Caco-2 (cell line): ENCODE measurements around the gene SRGAP3. TPM values are rescaled to one million over a fixed set of nuclear protein-coding genes. Genes with fewer than 3 reads are reported as not detected.

Experiments
- BruUV-seq: library from RNA; stranded (reverse); fragments of 400-500 nt; replicated peaks from 2 replicates; lab custom pipeline; 2021; lab: Mats Ljungman, UMichigan
- CTCF ChIA-PET: fragments of 300-600 bp; sonication (Branson Sonifier 250); formaldehyde crosslinking; loops from one replicate; lab custom pipeline; 2022; ENCODE audit warnings: antibody characterized with exemption; lab: Charles Lee
- POLR2A ChIA-PET: fragments of 300-600 bp; sonication (Branson Sonifier 250); formaldehyde crosslinking; loops from one replicate; lab custom pipeline; 2022; ENCODE audit warnings: antibody characterized with exemption; lab: Charles Lee
- DNase-seq, 2 experiments: peaks; one replicate each; pipeline versions ENCODE4 v3.0.0 to v3.0.0-alpha.2; 2020 to 2022
- H3K27me3 ChIP-seq: replicated peaks from 2 replicates; pipeline ENCODE4 v1.6.0; 2011; ENCODE audit warnings: low read length; ENCODE audit not compliant: control insufficient read depth, insufficient read depth
- H3K36me3 ChIP-seq: 2 replicates; pipeline ENCODE4 v1.5.1; 2011; ENCODE audit warnings: low read length; ENCODE audit not compliant: control insufficient read depth, insufficient read depth
- H3K4me1 ChIP-seq: fragments of 250-450 bp; sonication (Bioruptor Pico); 2 replicates; pipeline ENCODE4 v1.5.1; 2020; ENCODE audit warnings: mild to moderate bottlenecking
- H3K4me3 ChIP-seq: 2 replicates; pipeline ENCODE4 v1.5.1; 2011; ENCODE audit warnings: low read depth, mild to moderate bottlenecking, control low read depth, low read length
- H3K9me3 ChIP-seq: fragments of 250-450 bp; sonication (Bioruptor Pico); 2 replicates; pipeline ENCODE4 v1.5.1; 2020; ENCODE audit warnings: mild to moderate bottlenecking, moderate library complexity
- H3K27ac Mint-ChIP-seq: one replicate; pipeline ENCODE4 v1.8.0; 2022; ENCODE audit warnings: mixed read lengths; ENCODE audit not compliant: unreplicated experiment
- H3K27me3 Mint-ChIP-seq: one replicate; pipeline ENCODE4 v1.8.0; 2022; ENCODE audit warnings: mixed read lengths; ENCODE audit not compliant: insufficient read depth, unreplicated experiment
- H3K36me3 Mint-ChIP-seq: one replicate; pipeline ENCODE4 v1.8.0; 2022; ENCODE audit warnings: mild to moderate bottlenecking, mixed read lengths; ENCODE audit not compliant: insufficient read depth, unreplicated experiment
- H3K4me1 Mint-ChIP-seq: one replicate; pipeline ENCODE4 v1.8.0; 2022; ENCODE audit warnings: low read depth, mixed read lengths; ENCODE audit not compliant: unreplicated experiment
- H3K4me3 Mint-ChIP-seq: one replicate; pipeline ENCODE4 v1.8.0; 2022; ENCODE audit warnings: mild to moderate bottlenecking, moderate library complexity, mixed read lengths; ENCODE audit not compliant: unreplicated experiment
- H3K9me3 Mint-ChIP-seq: one replicate; pipeline ENCODE4 v1.8.0; 2022; ENCODE audit warnings: mixed read lengths; ENCODE audit not compliant: unreplicated experiment
- intact Hi-C: fragments of 100-400 bp; cut with micrococcal nuclease; formaldehyde crosslinking; loops from one replicate; pipeline ENCODE4 v1.10.0; 2022; ENCODE audit not compliant: unreplicated experiment
- total RNA-seq: library from RNA; stranded (reverse); gene quantifications from 2 replicates; pipeline ENCODE4 v1.2.3, GENCODE V29; 2022
- TF ChIP-seq, protein P1 (sequence below), 2 experiments: fragments of 200-600 bp in 1 of 2; IDR thresholded peaks; 1 replicate in 1 of 2; 2 replicates in 1 of 2; pipeline versions ENCODE4 v1.5.1 to v1.8.0; 2011 to 2022; ENCODE audit warnings: antibody characterized with exemption in 1 of 2, control low read depth in 1 of 2, inconsistent platforms in 1 of 2, low read depth in 1 of 2, low read length in 1 of 2, mild to moderate bottlenecking in 1 of 2, moderate library complexity in 1 of 2; ENCODE audit not compliant: insufficient read depth in 1 of 2, severe bottlenecking in 1 of 2, unreplicated experiment in 1 of 2

The SRGAP3 gene
- total RNA-seq, 1 experiment from 2014 or later, result 1.3 TPM

DNA sequence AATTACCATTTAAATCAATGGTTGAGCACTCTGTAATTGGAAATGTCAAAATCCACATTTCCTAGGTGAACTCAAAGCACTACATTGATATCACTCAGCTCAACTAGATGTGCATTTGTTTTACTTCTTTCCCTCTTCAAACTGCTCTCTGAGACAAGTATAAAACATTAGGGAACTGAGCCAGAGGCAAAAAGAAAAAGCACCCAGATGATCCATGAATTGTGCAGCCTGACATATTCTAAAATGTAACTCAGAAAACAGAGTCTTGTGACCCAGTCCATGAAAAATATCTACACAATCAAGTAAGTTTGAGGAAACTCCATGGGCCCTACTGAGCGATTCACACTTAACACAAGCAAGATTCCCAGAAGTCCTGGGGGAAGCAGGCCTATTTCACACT is 9.8 kb downstream of the SRGAP3 start:
- no TSS peak for BruUV-seq
- ChIA-PET POLR2A (no interaction called here), CTCF (no interaction called here)
- H3K4me3 ChIP-seq, result no peak overlapping the region
- Mint-ChIP-seq H3K27ac (no peak overlapping the region), H3K9me3 (no peaks in the 10 kb centered on the region), H3K27me3 (peaks cover 14% of the 10 kb centered on the region), H3K36me3 (no peaks in the 10 kb centered on the region), H3K4me3 (no peak overlapping the region), H3K4me1 (no peaks in the 10 kb centered on the region)
- no peak for DNase-seq
- TF ChIP-seq, protein P1, sequence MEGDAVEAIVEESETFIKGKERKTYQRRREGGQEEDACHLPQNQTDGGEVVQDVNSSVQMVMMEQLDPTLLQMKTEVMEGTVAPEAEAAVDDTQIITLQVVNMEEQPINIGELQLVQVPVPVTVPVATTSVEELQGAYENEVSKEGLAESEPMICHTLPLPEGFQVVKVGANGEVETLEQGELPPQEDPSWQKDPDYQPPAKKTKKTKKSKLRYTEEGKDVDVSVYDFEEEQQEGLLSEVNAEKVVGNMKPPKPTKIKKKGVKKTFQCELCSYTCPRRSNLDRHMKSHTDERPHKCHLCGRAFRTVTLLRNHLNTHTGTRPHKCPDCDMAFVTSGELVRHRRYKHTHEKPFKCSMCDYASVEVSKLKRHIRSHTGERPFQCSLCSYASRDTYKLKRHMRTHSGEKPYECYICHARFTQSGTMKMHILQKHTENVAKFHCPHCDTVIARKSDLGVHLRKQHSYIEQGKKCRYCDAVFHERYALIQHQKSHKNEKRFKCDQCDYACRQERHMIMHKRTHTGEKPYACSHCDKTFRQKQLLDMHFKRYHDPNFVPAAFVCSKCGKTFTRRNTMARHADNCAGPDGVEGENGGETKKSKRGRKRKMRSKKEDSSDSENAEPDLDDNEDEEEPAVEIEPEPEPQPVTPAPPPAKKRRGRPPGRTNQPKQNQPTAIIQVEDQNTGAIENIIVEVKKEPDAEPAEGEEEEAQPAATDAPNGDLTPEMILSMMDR (IDR thresholded peaks at IDR 0.05; ENCODE audit: insufficient read depth in 1 of 2, low read depth in 1 of 2, low read length in 1 of 2, severe bottlenecking in 1 of 2, unreplicated experiment in 1 of 2), result no peak
- H3K4me1 ChIP-seq, result no peaks in the 10 kb centered on the region
- H3K36me3 ChIP-seq, result no peaks in the 10 kb centered on the region
- no peaks in the 10 kb centered on the region for H3K27me3 ChIP-seq
- intact Hi-C loops, result no loop called here
- H3K9me3 ChIP-seq, result no peaks in the 10 kb centered on the region

DNA sequence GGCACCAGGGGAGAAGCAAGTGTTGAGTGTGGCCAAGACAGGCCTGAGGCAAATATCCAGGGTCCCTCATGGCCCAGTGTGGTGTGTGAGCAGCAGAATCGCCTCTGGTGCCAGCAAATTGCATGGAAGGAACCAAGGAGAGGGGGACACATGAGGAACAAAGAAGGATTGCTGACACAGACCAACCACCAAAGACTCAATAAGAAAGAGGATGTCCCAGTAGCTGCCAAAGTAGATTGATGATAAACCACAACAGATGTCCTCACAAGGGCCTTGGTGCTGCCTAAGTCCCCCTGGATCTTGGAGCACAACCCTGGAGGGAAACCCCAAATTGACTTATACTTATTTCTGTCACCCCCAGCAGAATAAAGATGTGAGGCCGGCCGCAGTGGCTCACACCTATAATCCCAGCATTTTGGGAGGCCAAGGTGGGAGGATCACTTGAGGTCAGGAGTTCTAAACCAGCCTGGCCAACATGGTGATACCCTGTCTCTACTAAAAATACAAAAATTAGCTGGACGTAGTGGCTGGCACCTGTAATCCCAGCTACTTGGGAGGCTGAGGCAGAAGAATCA is 10.6 kb downstream of the SRGAP3 start:
- no peak for DNase-seq
- no peaks in the 10 kb centered on the region for H3K4me1 ChIP-seq
- POLR2A ChIA-PET, result no interaction called here

DNA sequence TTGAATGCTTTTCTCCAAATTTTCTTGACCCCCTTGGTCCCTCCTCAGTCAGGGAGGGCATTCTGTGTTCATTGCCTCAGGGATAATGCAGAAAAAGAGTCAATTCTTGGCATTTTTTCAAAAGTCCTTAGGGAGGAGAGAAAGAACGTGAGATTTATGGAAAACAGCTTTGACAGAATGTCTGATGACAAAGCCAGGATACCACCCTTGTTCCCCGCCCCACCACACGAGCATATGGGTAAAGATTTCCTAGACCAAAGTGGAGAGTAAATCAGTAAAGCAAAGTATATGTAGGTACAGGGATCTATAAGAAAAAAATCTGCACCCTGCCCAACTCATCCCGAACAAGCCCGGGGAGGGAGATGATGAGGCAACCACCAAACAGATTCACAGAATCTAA is 11.2 kb downstream of the SRGAP3 start:
- DNase-seq, result no peak
- Histone ChIP-seq H3K36me3 (no peaks in the 10 kb centered on the region), H3K4me1 (no peaks in the 10 kb centered on the region), H3K9me3 (no peaks in the 10 kb centered on the region), H3K4me3 (no peak overlapping the region), H3K27me3 (no peaks in the 10 kb centered on the region)
- TF ChIP-seq, protein P1 (IDR thresholded peaks at IDR 0.05; ENCODE audit: insufficient read depth in 1 of 2, low read depth in 1 of 2, low read length in 1 of 2, severe bottlenecking in 1 of 2, unreplicated experiment in 1 of 2), result no peak
- intact Hi-C loops, result no loop called here
- Mint-ChIP-seq H3K9me3 (no peaks in the 10 kb centered on the region), H3K4me3 (no peak overlapping the region), H3K27me3 (peaks cover 14% of the 10 kb centered on the region), H3K27ac (no peak overlapping the region), H3K4me1 (no peaks in the 10 kb centered on the region), H3K36me3 (no peaks in the 10 kb centered on the region)
- POLR2A ChIA-PET, result no interaction called here
- no TSS peak for BruUV-seq
- CTCF ChIA-PET, result no interaction called here

More for the DNA sequence above, 10.6 kb downstream of the SRGAP3 start:
- Histone ChIP-seq H3K27me3 (no peaks in the 10 kb centered on the region), H3K4me3 (no peak overlapping the region), H3K36me3 (no peaks in the 10 kb centered on the region), H3K9me3 (no peaks in the 10 kb centered on the region)
- H3K27me3 Mint-ChIP-seq, result peaks cover 14% of the 10 kb centered on the region
- no peaks in the 10 kb centered on the region for H3K9me3 Mint-ChIP-seq
- CTCF ChIA-PET, result no interaction called here
- no TSS peak for BruUV-seq
- no peaks in the 10 kb centered on the region for H3K4me1 Mint-ChIP-seq
- TF ChIP-seq, protein P1 (IDR thresholded peaks at IDR 0.05; ENCODE audit: insufficient read depth in 1 of 2, low read depth in 1 of 2, low read length in 1 of 2, severe bottlenecking in 1 of 2, unreplicated experiment in 1 of 2), result no peak
- H3K36me3 Mint-ChIP-seq, result no peaks in the 10 kb centered on the region
- H3K27ac Mint-ChIP-seq, result no peak overlapping the region
- intact Hi-C loops, result no loop called here
- H3K4me3 Mint-ChIP-seq, result no peak overlapping the region
